HG02642 (cell line): ENCODE measurements around the gene NECTIN4.
"Not testable (repeated sequence)": the region's sequence is repeated elsewhere in the genome, so short reads cannot be mapped to it uniquely, and the experiment has no call there.

Experiments used
- ATAC-seq: cut with Tn5 transposase; IDR thresholded peaks from one replicate; pipeline ENCODE4 v1.9.1; 2021; ENCODE audit warnings: mild to moderate bottlenecking; ENCODE audit not compliant: unreplicated experiment, poor library complexity

Gene NECTIN4

GRCh38 chr1:161089251-161089924, at the start of gene NECTIN4:
Gene NECTIN4, minus strand, starts transcription at chr1:161089558. Its CDS starts 262 bp downstream, at chr1:161089296.
- ATAC-seq = no peak

DNA sequence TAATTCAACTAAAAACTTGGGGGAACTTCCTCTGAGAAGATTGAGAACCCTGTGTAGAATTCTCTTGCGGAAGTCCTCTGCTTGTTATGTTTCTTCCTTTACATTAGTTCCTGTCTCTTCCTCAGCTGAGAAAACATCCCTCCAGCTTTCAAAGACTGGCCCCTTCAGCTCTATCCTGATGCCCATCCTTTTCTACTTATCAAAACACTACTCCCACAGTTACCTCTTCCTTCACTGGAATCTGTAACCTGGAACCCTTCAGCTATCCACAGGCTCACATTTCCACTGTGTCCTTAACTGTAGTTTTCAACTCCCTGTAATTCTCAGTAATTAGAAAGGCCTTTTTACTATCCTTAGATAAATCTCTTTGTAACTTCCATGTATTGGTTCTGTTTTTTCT, 49.1 kb upstream of the NECTIN4 start:
- no peak for ATAC-seq

DNA sequence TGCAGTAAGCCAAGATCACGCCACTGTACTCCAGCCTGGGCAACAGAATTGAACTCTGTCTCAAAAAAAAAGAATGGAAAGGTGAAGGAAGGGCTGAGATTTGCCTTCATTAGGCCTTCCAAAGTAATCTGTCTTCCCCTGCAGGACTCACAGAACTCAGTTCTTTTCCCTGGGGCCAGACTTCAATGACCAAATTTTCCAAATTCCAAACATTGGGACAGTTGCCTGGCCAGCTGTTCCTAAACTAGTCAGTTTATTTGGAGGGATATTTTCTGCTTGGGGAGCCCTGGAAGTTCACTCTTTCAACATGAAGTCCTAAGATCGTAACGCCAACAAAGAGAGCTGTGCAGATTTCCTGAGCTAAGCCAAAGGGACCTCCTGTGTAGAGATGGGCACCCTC, 48.5 kb upstream of the NECTIN4 start:
- ATAC-seq = no peak

DNA sequence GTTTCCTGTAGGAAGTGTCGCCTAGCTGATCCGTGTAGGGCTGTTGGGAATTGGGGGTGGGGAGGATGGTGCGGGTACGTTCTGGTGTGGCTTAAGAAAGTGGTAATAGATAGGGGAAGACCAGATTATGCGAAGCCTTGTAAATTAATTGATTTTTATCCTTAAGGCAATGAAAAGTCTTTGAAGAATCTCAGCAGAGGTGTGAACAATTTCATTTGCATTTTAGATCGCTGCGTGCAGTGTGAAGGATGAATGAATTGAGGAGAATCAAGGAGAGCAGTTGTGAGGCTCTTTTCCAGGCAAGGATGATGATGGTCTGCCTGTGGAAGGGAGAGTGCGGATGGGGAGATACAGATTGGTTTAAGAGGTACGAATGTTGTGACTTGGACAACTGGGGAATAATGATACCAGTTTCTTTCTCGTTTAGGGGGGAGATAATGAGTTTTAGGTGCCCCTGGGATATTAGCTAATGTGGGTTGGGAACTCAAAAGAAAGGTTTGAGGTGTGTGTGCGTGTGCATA, 43.9 kb upstream of the NECTIN4 start:
- no peak for ATAC-seq

DNA sequence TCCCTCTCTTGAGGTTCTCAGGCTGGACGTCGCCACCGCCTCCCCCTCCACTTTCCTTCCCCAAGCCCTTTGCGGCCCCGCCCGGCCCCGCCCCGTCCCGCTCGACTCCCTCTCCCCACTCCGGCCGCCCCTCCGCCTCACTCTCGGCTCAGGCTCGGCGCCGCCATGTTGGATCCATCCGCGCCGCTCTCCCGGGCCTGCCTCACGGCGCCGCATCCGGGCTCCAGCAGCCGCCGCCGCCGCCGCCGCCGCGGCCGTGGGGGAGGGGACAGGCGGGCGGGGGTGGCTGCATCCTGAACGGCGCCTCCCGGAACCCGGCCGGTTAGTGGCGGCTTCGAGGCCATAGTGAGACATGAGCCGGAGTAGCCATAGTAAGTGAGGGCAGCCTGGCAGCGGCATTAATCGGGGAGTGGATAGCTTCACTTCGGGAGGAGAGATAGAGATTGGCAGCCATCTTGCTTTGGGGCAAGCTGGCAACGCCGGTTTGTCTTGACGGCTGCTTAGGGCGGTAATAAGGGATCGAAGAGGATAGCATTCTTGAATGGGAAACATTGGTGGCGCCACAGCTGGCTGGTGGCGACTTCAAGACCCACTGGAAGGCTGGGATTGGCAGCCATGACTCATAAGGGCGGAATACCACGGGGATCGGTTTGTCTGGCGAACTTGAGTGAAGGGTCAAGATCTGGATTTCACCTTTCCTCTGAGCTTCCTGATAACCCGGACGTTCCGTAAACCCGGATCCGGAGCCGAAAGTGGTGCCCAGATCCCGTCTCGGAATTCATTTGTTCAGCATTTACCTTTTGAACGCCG, 43.3 kb upstream of the NECTIN4 start, which contains the start of gene DEDD:
Gene DEDD, minus strand, starts transcription at position 258 of the 810 bp plus-strand sequence. CDS start 8,205 bp downstream, outside the sequence.
- peak; percentile 93 for ATAC-seq

- peak; percentile 2 for ATAC-seq
Measured at GRCh38 chr1:161131523-161132409, 42.4 kb upstream of the NECTIN4 start.

GRCh38 chr1:161130266-161130665, 40.9 kb upstream of the NECTIN4 start:
- no peak for ATAC-seq

- no peak for ATAC-seq
Measured at GRCh38 chr1:161128591-161129420, 39.4 kb upstream of the NECTIN4 start.

- ATAC-seq = no peak
Measured at GRCh38 chr1:161127649-161128048, 38.3 kb upstream of the NECTIN4 start.

DNA sequence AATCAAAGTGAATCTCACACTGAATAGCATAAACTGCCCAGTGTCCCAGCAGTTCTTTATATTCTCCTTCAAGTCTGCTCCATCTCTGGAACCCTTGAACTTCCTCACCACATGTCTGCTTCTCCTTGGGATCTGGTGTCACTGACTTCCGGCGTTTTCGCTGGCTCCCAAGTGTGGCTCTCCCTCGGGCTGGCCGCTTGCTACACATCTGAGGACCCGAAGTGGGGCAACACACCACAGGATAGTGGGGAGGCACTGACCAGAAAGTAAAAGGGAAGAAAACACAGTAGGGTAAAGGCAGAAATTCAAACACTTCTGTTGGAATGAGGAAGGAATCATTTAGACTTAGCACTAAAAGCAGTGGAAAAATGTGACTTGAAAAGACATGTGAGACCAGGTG, 33.6 kb upstream of the NECTIN4 start:
- no peak for ATAC-seq

- ATAC-seq = no peak
Measured at GRCh38 chr1:161121834-161122233, 32.5 kb upstream of the NECTIN4 start.

DNA sequence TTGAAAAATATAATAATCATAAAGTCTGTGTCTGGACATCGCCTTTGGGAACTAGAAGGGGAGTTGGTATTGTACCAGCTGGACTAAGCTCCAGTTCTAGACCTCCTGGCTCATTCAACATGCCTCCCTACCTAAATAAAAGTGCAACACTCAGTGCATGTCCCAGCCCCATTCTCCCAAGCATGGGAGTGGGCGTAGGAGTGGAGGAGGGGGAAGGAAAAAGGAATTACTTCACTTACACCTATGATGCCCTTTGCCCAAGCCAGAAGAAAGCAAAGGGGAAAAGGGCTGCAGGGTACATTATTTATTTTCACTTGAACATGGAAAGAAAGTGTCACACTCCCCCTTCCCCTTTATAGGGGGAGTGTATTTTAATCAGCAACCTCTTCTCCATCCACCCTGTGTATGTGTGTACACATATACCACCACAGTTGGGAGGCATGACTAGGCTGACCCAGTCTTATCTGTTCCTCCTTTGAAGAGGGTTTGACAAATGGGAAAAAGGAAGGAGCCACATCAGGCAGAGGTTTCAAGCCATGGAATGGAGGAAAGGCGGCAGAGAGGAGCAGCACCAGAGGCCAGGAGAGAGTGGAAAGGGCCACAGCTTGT, 31.8 kb upstream of the NECTIN4 start:
- ATAC-seq = no peak

- no peak for ATAC-seq
Measured at GRCh38 chr1:161119092-161119903, 29.9 kb upstream of the NECTIN4 start.

GRCh38 chr1:161117759-161118581, 28.6 kb upstream of the NECTIN4 start, which contains the start of the genes NIT1 and PFDN2:
Gene NIT1, plus strand, starts transcription at chr1:161118105. Its CDS starts 72 bp downstream, at chr1:161118177.
Gene PFDN2, minus strand, starts transcription at chr1:161118037. Its CDS starts 11 bp downstream, at chr1:161118026.
- peak; percentile 88 for ATAC-seq

DNA sequence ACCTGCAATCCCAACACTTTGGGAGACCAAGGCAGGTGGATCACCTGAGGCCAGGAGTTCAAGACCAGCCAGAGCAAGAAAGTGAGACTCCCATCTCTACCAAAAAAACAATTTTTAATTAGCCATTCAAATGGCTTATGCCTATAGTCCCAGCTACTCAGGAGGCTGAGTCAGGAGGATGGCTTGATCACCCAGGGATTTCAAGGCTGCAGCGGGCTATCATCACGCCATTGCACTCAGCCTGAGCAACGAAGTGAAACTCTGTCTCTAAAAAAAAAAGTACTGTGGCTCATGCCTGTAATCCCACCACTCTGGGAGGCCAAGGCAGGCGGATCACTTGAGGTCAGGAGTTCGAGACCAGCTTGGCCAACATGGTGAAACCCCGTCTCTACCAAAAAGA, 26.6 kb upstream of the NECTIN4 start:
- not testable (repeated sequence) for ATAC-seq

- ATAC-seq = no peak
Measured at GRCh38 chr1:161115132-161115711, 25.9 kb upstream of the NECTIN4 start.

GRCh38 chr1:161114556-161114955, 25.2 kb upstream of the NECTIN4 start:
- no peak for ATAC-seq
